ENCODE data around the gene MICA. TPM values are rescaled to one million over a fixed set of nuclear protein-coding genes. Genes with fewer than 3 reads are reported as not detected.

Gene MICA
- total and polyA plus RNA-seq, 9 of the 15 experiments (the other 6 are each of a cell fraction or from before 2014, with no cell fraction given), result 11.8 to 24.6 (median 16.7) TPM

GRCh38 chr6:31403283-31404060 lies at the start of gene MICA (continued):
- no peak; the same call in 1 of the 2 replicates for TF ChIP-seq PML (IDR thresholded peaks at IDR 0.05; ENCODE audit: low read length)
- TF ChIP-seq THAP7 (CRISPR knock-in tag; IDR thresholded peaks at IDR 0.05), result peak; percentile 28; the same call in 1 of the 2 replicates
- TF ChIP-seq NFE2L1 (tag; IDR thresholded peaks at IDR 0.05; ENCODE audit: borderline replicate concordance, low read depth), result no peak
- TF ChIP-seq CBX5 (IDR thresholded peaks at IDR 0.05; ENCODE audit: borderline replicate concordance, low read depth), result no peak
- peak; percentile 56 for TF ChIP-seq FIP1L1 (IDR thresholded peaks at IDR 0.05; ENCODE audit: low read depth, low read length, poor library complexity, severe bottlenecking)
- no peak for TF ChIP-seq NFRKB (IDR thresholded peaks at IDR 0.05; ENCODE audit: low read depth)
- TF ChIP-seq NCOA2 (IDR thresholded peaks at IDR 0.05; ENCODE audit: partially characterized antibody in 2 of 2), result no peak
- TF ChIP-seq ZBTB2 (IDR thresholded peaks at IDR 0.05), result peak; percentile 46
- no peak for TF ChIP-seq ID3 (CRISPR knock-in tag; IDR thresholded peaks at IDR 0.05)
- TF ChIP-seq ID3 (tag; IDR thresholded peaks at IDR 0.05), result no peak
- no peak for TF ChIP-seq ZNF518B (CRISPR knock-in tag; IDR thresholded peaks at IDR 0.05)
- TF ChIP-seq ZNF23 (CRISPR knock-in tag; IDR thresholded peaks at IDR 0.05), result no peak
- TF ChIP-seq MTA1 (IDR thresholded peaks at IDR 0.05; ENCODE audit: borderline replicate concordance), result peak; percentile 75
- no peak for TF ChIP-seq PTRF (tag; IDR thresholded peaks at IDR 0.05)
- TF ChIP-seq PTBP1 (IDR thresholded peaks at IDR 0.05; ENCODE audit: low read depth, low read length), result no peak
- no peak for TF ChIP-seq E2F4 (CRISPR knock-in tag; IDR thresholded peaks at IDR 0.05; ENCODE audit: low read depth)
- no peak; a peak in 1 of 6 replicates for TF ChIP-seq CTCF (IDR thresholded peaks at IDR 0.05 in 2 of 3, conservative IDR thresholded peaks at IDR 0.05 in 1 of 3; ENCODE audit: insufficient read depth in 2 of 3, low read depth in 1 of 3, low read length in 3 of 3)
- no peak for TF ChIP-seq FOXK1 (CRISPR knock-in tag; IDR thresholded peaks at IDR 0.05; ENCODE audit: borderline replicate concordance)
